Tibial nerve (tissue), 4 donors: ENCODE measurements around the gene TOP1.

ENCODE experiments used
- EP300 ChIP-seq, 2 donors: sonication (generic); formaldehyde crosslinking; IDR thresholded peaks; one replicate each; pipeline ENCODE4 v1.6.1; 2017; ENCODE audit warnings: antibody characterized with exemption in 2 of 2, mild to moderate bottlenecking in 1 of 2
- POLR2A ChIP-seq, 2 donors: fragments of 450-650 bp; IDR thresholded peaks; one replicate each; pipeline ENCODE4 v1.6.1; 2017; ENCODE audit warnings: antibody characterized with exemption in 2 of 2, mild to moderate bottlenecking in 2 of 2, moderate library complexity in 2 of 2
- TF ChIP-seq, protein P1 (sequence below), 5 experiments: fragments of 200-600 bp in 3 of 5; fragments of 450-650 bp in 2 of 5; sonication (generic) in 3 of 5; IDR thresholded peaks; one replicate each; pipeline ENCODE4 v1.5.1; 2016 to 2019; ENCODE audit warnings: antibody characterized with exemption in 5 of 5, mild to moderate bottlenecking in 3 of 5, moderate library complexity in 2 of 5

GRCh38 chr20:41038149-41038877, 9.7 kb downstream of the TOP1 start:
- TF ChIP-seq POLR2A (IDR thresholded peaks at IDR 0.05) (no peak), EP300 (IDR thresholded peaks at IDR 0.05) (no peak)
- TF ChIP-seq, protein P1, sequence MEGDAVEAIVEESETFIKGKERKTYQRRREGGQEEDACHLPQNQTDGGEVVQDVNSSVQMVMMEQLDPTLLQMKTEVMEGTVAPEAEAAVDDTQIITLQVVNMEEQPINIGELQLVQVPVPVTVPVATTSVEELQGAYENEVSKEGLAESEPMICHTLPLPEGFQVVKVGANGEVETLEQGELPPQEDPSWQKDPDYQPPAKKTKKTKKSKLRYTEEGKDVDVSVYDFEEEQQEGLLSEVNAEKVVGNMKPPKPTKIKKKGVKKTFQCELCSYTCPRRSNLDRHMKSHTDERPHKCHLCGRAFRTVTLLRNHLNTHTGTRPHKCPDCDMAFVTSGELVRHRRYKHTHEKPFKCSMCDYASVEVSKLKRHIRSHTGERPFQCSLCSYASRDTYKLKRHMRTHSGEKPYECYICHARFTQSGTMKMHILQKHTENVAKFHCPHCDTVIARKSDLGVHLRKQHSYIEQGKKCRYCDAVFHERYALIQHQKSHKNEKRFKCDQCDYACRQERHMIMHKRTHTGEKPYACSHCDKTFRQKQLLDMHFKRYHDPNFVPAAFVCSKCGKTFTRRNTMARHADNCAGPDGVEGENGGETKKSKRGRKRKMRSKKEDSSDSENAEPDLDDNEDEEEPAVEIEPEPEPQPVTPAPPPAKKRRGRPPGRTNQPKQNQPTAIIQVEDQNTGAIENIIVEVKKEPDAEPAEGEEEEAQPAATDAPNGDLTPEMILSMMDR (IDR thresholded peaks at IDR 0.05): no peak
